AG04450 (cell line): Measurements from ENCODE around the gene SYNE2. TPM values are rescaled to one million over a fixed set of nuclear protein-coding genes. Genes with fewer than 3 reads are reported as not detected.

Source experiments
- CTCF ChIA-PET: fragments of 300-600, 350-600 bp; formaldehyde crosslinking; extraction: SDS; loops from one replicate; lab custom pipeline; 2022; ENCODE audit warnings: antibody characterized with exemption, inconsistent platforms; lab: Charles Lee
- POLR2A ChIA-PET: fragments of 350-600 bp; formaldehyde crosslinking; extraction: SDS; loops from one replicate; lab custom pipeline; 2021; ENCODE audit warnings: antibody characterized with exemption, inconsistent platforms; lab: Yijun Ruan, JAX
- DNase-seq: peaks from one replicate; pipeline ENCODE4 v3.0.0-alpha.2; 2011; ENCODE audit warnings: low read depth, low spot score
- H3K27ac ChIP-seq: one replicate; pipeline ENCODE4 v1.5.1; 2012; ENCODE audit warnings: low read depth, low read length, control low read depth
- H3K27me3 ChIP-seq: one replicate; pipeline ENCODE4 v1.6.0; 2012; ENCODE audit warnings: low read length; ENCODE audit not compliant: control insufficient read depth, insufficient read depth
- H3K4me3 ChIP-seq: 2 replicates; pipeline ENCODE4 v1.5.1; 2011; ENCODE audit warnings: mild to moderate bottlenecking, low read depth, low read length, control low read depth
- H3K9me3 ChIP-seq: 2 replicates; pipeline ENCODE4 v1.5.1; 2012; ENCODE audit warnings: low read length; ENCODE audit not compliant: control insufficient read depth, insufficient read depth
- polyA plus RNA-seq: library from polyadenylated mRNA; depleted of rRNA; stranded (reverse); fragments of >200 nt; gene quantifications from 2 replicates; pipeline ENCODE4 v1.2.3, GENCODE V29; 2011; rRNA removed
- small RNA-seq: library from RNA; depleted of rRNA; stranded (forward); fragments of <200 nt; gene quantifications from one replicate; pipeline ENCODE3, GENCODE V24; 2012; ENCODE audit warnings: low read depth; ENCODE audit not compliant: insufficient read length
- TF ChIP-seq, protein P1 (sequence below): IDR thresholded peaks from 2 replicates; pipeline ENCODE4 v1.5.1; 2011; ENCODE audit warnings: low read depth, low read length, control low read depth, inconsistent platforms

The SYNE2 gene
- polyA plus RNA-seq, 1 experiment, result 6.1 TPM

DNA sequence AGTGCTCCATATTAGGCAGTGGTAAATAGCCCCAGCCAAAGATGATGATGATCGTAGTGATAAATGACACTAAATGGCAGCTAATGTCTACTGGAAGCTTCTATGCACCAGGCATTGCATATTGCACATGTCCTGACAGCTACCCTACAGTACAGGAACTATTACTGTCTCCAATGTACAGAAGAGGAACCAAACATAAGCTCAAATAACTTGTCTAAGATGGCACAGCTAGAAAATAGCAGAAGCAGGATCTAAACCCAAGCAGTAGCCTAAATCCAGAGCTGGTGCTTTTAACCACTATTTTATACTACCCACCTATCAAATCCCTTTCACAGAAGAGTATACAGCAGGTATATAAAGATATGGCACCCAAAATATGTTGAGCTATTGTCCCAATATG, 412.4 kb downstream of the SYNE2 start:
- Histone ChIP-seq H3K9me3 (peaks cover 3% of the 10 kb centered on the region; the same call in 1 of the 2 replicates), H3K27me3 (no peaks in the 10 kb centered on the region), H3K4me3 (no peak overlapping the region), H3K27ac (no peak overlapping the region)
- TF ChIP-seq, protein P1, sequence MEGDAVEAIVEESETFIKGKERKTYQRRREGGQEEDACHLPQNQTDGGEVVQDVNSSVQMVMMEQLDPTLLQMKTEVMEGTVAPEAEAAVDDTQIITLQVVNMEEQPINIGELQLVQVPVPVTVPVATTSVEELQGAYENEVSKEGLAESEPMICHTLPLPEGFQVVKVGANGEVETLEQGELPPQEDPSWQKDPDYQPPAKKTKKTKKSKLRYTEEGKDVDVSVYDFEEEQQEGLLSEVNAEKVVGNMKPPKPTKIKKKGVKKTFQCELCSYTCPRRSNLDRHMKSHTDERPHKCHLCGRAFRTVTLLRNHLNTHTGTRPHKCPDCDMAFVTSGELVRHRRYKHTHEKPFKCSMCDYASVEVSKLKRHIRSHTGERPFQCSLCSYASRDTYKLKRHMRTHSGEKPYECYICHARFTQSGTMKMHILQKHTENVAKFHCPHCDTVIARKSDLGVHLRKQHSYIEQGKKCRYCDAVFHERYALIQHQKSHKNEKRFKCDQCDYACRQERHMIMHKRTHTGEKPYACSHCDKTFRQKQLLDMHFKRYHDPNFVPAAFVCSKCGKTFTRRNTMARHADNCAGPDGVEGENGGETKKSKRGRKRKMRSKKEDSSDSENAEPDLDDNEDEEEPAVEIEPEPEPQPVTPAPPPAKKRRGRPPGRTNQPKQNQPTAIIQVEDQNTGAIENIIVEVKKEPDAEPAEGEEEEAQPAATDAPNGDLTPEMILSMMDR, result no peak
- no peak for DNase-seq
- POLR2A ChIA-PET, result no interaction called here
- CTCF ChIA-PET, result interaction anchor here (0.8 to 0.9 kb wide), 2 partner anchors 12 to 38 kb away, joined by 3 to 9 read pairs; no protein-coding TSS in a partner anchor

DNA sequence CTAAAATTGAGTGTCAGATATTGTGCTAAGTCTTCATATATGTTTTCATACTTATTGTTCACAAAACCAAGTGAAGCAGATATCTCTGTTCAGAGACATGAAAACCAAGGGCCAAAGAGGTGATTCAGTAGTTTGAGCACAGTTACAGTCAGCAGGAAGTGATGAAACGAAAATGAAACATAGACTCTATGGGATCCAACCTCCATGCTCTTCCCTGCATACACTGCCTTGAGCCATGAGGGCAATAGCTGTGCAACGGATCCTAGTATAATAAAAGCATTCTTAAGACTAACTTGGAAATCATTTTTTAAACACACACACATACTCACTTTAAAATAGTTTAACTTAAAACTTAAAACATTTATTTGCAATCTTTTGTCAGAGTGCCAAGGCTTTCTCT, 413.4 kb downstream of the SYNE2 start:
- H3K27ac ChIP-seq, result peak overlapping the region; percentile 23
- TF ChIP-seq, protein P1, result no peak
- POLR2A ChIA-PET, result no interaction called here
- DNase-seq, result peak; percentile 36
- H3K27me3 ChIP-seq, result no peaks in the 10 kb centered on the region
- CTCF ChIA-PET, result interaction anchor here (0.6 kb wide), 1 partner anchor 227 kb away, joined by 3 read pairs; no protein-coding TSS in a partner anchor
- no peaks in the 10 kb centered on the region for H3K9me3 ChIP-seq
- H3K4me3 ChIP-seq, result no peak overlapping the region

DNA sequence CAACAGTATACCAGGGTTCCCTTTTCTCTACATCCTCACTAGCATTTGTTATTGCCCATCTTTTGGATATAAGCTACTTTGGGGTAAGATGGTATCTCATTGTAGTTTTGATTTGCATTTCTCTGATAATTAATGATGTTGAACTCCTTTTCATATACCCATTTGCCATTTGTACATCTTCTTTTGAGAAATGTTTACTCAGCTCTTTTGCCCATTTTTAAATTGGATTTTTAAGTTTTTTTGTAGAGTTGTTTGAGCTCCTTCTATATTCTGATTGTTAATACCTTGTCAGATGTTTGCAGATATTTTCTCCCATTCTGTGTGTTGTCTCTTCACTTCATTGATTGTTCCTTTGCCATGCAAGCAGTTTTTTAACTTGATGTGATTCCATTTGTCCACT, 419.2 kb downstream of the SYNE2 start:
- ChIA-PET POLR2A (no interaction called here), CTCF (no interaction called here)
- Histone ChIP-seq H3K4me3 (no peak overlapping the region), H3K27ac (no peak overlapping the region), H3K27me3 (no peaks in the 10 kb centered on the region), H3K9me3 (peaks cover 4% of the 10 kb centered on the region; the same call in 1 of the 2 replicates)
- no peak for DNase-seq
- TF ChIP-seq, protein P1, result no peak

Small RNA genes lying within 50 kb of the gene (small RNA-seq; reads per million reads assigned to genes)
- gene MIR548H1 (not detected), gene RF00019 (not detected), gene RPS28P1 (not detected)

Other genes with a start within 250 kb of the SYNE2 start
- gene WDR89, start 211.1 kb upstream of the SYNE2 start, polyA plus RNA-seq, result 6.1 and 9.4 TPM in 2 replicates
- 10.0 and 14.5 TPM in 2 replicates for gene SGPP1, start 124.9 kb upstream of the SYNE2 start, polyA plus RNA-seq